HG02623 (cell line): ENCODE measurements around the gene SPPL3.

ENCODE experiments used
- ATAC-seq: cut with Tn5 transposase; IDR thresholded peaks from one replicate; pipeline ENCODE4 v1.9.1; 2021; ENCODE audit warnings: moderate library complexity; ENCODE audit not compliant: unreplicated experiment

Gene SPPL3

GRCh38 chr12:120757949-120758348, 146.2 kb downstream of the SPPL3 start:
- no peak for ATAC-seq

- ATAC-seq: no peak
These were observed 146.9 kb downstream of the SPPL3 start for GRCh38 chr12:120757226-120757742.

- ATAC-seq: no peak
These were observed 148.9 kb downstream of the SPPL3 start for GRCh38 chr12:120755269-120755668.

DNA sequence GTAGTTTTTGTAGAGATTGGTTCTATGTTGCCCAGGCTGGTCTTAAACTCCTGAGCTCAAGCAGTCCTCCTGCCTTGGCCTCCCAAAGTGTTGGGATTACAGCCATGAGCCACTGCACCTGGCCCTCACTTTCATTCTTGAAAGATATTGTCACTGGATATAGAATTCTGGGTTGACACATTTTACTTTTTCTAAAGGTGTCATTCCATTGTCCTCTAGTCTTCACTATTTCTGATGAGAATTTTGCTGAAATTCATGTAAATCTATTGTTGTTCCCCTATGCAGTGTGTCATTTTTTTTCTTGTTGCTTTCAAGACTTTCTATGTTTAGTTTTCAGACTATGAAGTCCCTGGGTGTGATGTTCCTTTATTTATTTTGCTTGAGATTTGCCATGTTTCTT, 149.4 kb downstream of the SPPL3 start:
- no peak for ATAC-seq

GRCh38 chr12:120751389-120751788, 152.8 kb downstream of the SPPL3 start:
- no peak for ATAC-seq

GRCh38 chr12:120750806-120751205, 153.4 kb downstream of the SPPL3 start:
- ATAC-seq: no peak

DNA sequence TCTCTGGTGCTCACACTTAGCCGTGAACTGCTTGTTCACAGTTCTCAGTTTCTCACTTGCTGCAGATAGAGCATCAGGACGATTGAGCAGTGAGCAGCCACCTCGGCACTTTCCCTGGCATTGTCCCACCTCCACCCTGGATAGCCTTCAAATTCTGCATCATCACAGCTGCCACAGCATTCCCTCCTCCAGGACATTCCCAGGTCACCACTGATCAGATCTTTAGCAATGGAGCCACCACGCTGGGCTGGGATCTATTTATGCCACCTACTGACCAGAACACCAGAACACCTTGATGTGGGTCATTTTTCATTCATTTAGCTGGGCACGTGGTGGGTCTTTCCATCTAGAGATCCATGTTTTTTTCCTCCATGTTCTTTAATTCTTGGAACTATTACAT, 154.9 kb downstream of the SPPL3 start:
- no peak for ATAC-seq

GRCh38 chr12:120748242-120748641, 155.9 kb downstream of the SPPL3 start:
- ATAC-seq: no peak

GRCh38 chr12:120744922-120745493, 159.2 kb downstream of the SPPL3 start:
- ATAC-seq: no peak

GRCh38 chr12:120741476-120742421, 162.4 kb downstream of the SPPL3 start:
- no peak for ATAC-seq

DNA sequence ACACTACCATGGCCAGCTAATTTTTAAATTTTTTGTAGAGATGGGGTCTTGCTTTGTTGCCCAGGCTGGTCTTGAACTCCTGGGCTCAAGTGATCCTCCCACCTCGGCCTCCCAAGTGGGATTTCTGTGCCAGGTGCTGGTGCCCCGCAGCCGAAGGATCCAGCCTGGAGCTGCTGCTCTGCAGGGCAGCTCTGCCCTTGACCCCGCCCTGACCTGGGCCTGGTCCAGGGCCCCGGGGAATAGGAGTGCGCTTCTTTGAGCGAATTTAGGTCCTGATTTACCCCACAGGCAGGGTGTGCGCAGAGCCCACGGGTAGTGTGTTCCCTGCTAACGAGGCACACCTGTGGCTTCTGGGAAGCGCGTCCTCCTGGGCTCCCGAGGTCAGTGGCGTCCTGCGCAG, 163.3 kb downstream of the SPPL3 start:
- no peak for ATAC-seq

DNA sequence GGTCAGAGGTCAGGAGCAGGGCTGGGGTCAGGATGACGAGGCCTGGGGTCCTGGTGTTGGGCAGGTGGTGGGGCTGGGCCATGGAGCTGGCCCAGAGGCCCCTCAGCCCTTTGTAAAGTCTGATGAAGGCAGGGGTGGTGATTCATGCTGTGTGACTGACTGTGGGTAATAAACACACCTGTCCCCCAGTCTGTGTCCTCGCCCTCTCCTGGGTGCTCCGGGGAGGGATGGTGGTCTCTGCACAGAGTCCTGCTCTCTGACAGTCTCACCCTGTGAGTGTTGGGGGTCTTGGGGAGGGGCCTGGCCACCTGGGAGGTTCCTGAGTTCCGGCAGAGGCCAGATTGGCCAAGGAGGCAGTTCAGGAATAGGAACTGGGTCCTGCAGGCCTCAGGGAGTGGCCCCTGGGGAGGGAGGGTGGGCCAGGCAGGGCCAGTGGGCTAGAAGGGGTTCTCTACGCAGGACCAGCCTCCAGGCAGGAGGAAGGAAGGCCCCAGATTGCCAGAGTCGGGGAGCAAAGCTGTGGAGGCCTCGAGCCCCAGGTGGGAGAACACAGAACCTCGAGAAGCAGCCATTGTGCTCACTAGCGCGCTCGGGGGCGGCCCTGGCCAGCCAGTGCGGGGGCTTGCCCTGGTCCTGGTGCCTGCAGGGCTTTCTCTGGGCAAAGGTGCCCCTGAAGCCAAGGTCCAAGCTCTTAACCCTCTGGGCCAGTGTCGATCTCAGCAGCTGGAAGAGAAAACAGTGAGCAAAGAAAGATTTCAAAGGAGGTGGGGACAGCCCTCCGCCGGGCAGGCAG, 164.1 kb downstream of the SPPL3 start:
- ATAC-seq: no peak

- no peak for ATAC-seq
These were observed 165.0 kb downstream of the SPPL3 start for GRCh38 chr12:120739031-120739762.

DNA sequence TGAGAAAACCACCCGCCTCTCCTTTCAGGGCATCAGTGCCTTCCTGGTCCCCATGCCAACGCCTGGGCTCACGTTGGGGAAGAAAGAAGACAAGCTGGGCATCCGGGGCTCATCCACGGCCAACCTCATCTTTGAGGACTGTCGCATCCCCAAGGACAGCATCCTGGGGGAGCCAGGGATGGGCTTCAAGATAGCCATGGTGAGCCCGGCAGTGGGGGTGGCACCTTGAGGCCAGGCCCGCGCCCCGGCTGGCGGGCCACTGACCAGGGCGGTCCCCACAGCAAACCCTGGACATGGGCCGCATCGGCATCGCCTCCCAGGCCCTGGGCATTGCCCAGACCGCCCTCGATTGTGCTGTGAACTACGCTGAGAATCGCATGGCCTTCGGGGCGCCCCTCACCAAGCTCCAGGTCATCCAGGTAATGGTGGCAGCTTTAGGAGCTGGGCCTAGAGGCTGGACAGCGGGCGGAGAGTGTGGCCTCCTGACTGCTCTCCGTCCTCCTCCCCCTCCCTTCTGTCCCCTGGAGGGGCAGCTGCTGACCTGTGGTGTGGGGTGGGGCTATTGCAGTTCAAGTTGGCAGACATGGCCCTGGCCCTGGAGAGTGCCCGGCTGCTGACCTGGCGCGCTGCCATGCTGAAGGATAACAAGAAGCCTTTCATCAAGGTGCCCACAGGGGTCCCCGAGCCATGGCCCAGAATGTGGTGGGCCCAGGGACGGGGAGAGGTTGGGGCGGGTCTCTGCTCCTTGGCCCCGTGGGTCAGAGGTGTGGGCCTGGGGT, 165.7 kb downstream of the SPPL3 start:
- ATAC-seq: no peak

- ATAC-seq: no peak
These were observed 166.5 kb downstream of the SPPL3 start for GRCh38 chr12:120737557-120738251.

GRCh38 chr12:120736404-120737331, 167.5 kb downstream of the SPPL3 start:
- no peak for ATAC-seq

- ATAC-seq: no peak
These were observed 169.0 kb downstream of the SPPL3 start for GRCh38 chr12:120735181-120735580.

DNA sequence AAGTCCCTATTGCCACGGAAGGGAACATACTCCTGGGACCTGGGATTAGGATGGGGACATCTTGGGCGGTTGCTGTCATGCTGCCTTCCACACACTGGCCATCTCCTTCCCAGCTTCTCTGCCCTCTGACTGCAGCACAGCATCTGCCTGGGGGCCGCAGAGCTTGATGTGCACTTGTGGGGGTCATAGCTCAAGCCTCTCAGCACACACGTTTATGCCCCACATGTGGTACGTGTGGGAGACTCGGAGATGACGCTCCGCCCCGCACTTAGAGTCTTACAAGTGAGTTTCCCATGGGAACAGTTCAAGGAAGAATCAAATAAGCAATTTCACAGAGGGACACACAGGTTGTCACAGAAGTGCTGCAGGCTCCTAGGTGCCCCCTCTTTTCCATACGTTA, 169.9 kb downstream of the SPPL3 start:
- ATAC-seq: no peak
